Trophoblast cell (in vitro differentiated cells and primary cell): Measurements from ENCODE around the gene QSOX2.

ENCODE experiments used
- DNase-seq, 2 donors: peaks; one replicate each; pipeline ENCODE4 v3.0.0-alpha.2; 2016
- H2AFZ ChIP-seq: 2 replicates; pipeline ENCODE4 v1.6.1; 2013; ENCODE audit warnings: low read length, moderate library complexity, mild to moderate bottlenecking; ENCODE audit not compliant: insufficient read depth, poor library complexity
- H2AK5ac ChIP-seq: 2 replicates; pipeline ENCODE4 v1.6.1; 2013; ENCODE audit warnings: mild to moderate bottlenecking, low read length
- H2BK120ac ChIP-seq: 2 replicates; pipeline ENCODE4 v1.6.1; 2013; ENCODE audit warnings: low read length, mild to moderate bottlenecking, moderate library complexity; ENCODE audit not compliant: insufficient read depth, poor library complexity
- H2BK12ac ChIP-seq: 2 replicates; pipeline ENCODE4 v1.6.1; 2013; ENCODE audit warnings: mild to moderate bottlenecking, low read length, moderate library complexity
- H2BK5ac ChIP-seq: 2 replicates; pipeline ENCODE4 v1.6.1; 2013; ENCODE audit warnings: low read length, low read depth, moderate library complexity, mild to moderate bottlenecking; ENCODE audit not compliant: poor library complexity
- H3K14ac ChIP-seq: 2 replicates; pipeline ENCODE4 v1.6.1; 2013; ENCODE audit warnings: mild to moderate bottlenecking, low read length
- H3K18ac ChIP-seq: 2 replicates; pipeline ENCODE4 v1.6.1; 2013; ENCODE audit warnings: mild to moderate bottlenecking, low read length
- H3K23ac ChIP-seq: 2 replicates; pipeline ENCODE4 v1.6.1; 2013; ENCODE audit warnings: low read length
- H3K27ac ChIP-seq: 2 replicates; pipeline ENCODE4 v1.5.1; 2013; ENCODE audit warnings: low read depth, mild to moderate bottlenecking, inconsistent platforms, low read length, moderate library complexity
- H3K27me3 ChIP-seq: 2 replicates; pipeline ENCODE4 v1.6.1; 2013; ENCODE audit warnings: inconsistent platforms, mild to moderate bottlenecking, low read length, moderate library complexity; ENCODE audit not compliant: insufficient read depth
- H3K36me3 ChIP-seq, 2 experiments: 1 replicate in 1 of 2; 2 replicates in 1 of 2; pipeline ENCODE4 v1.6.1; 2013; ENCODE audit warnings: low read length in 2 of 2, mild to moderate bottlenecking in 2 of 2, moderate library complexity in 1 of 2; ENCODE audit not compliant: insufficient read depth in 2 of 2, control insufficient read depth in 1 of 2
- H3K4ac ChIP-seq: 2 replicates; pipeline ENCODE4 v1.6.1; 2013; ENCODE audit warnings: low read depth, mild to moderate bottlenecking, low read length, moderate library complexity
- H3K4me1 ChIP-seq, 2 experiments: 1 replicate in 1 of 2; 2 replicates in 1 of 2; pipeline ENCODE4 v1.6.1; 2013; ENCODE audit warnings: low read length in 2 of 2, mild to moderate bottlenecking in 2 of 2, moderate library complexity in 1 of 2; ENCODE audit not compliant: insufficient read depth in 2 of 2, control insufficient read depth in 1 of 2
- H3K4me2 ChIP-seq: 2 replicates; pipeline ENCODE4 v1.6.1; 2013; ENCODE audit warnings: inconsistent platforms, mild to moderate bottlenecking, low read length, moderate library complexity
- H3K4me3 ChIP-seq: 2 replicates; pipeline ENCODE4 v1.5.1; 2013; ENCODE audit warnings: mild to moderate bottlenecking, low read depth, low read length, inconsistent platforms
- H3K79me1 ChIP-seq: one replicate; pipeline ENCODE4 v1.6.1; 2013; ENCODE audit warnings: low read length
- H3K79me2 ChIP-seq: 2 replicates; pipeline ENCODE4 v1.6.1; 2013; ENCODE audit warnings: low read length, mild to moderate bottlenecking; ENCODE audit not compliant: control insufficient read depth, insufficient read depth, poor library complexity
- H3K9ac ChIP-seq: 2 replicates; pipeline ENCODE4 v1.6.1; 2013; ENCODE audit warnings: mild to moderate bottlenecking, low read length
- H3K9me3 ChIP-seq: 2 replicates; pipeline ENCODE4 v1.6.1; 2013; ENCODE audit warnings: low read depth, mild to moderate bottlenecking, control low read depth, inconsistent platforms, low read length; ENCODE audit not compliant: insufficient read depth
- H4K12ac ChIP-seq: 2 replicates; pipeline ENCODE4 v1.6.1; 2013; ENCODE audit warnings: low read depth, mild to moderate bottlenecking, low read length, moderate library complexity
- H4K8ac ChIP-seq: 2 replicates; pipeline ENCODE4 v1.6.1; 2013; ENCODE audit warnings: low read depth, mild to moderate bottlenecking, low read length, moderate library complexity
- H4K91ac ChIP-seq: one replicate; pipeline ENCODE4 v1.6.1; 2013; ENCODE audit warnings: low read depth, mild to moderate bottlenecking, low read length, moderate library complexity
- WGBS: extraction: QIAGEN DNeasy Blood & Tissue Kit; methylation state at CpG from one replicate; pipeline ENCODE4 v1.1.7; 2013; ENCODE audit warnings: missing lambda C conversion rate; ENCODE audit not compliant: insufficient read length, insufficient coverage; ENCODE audit errors: extremely low coverage; 5-methylcytosine and 5-hydroxymethylcytosine counted together

QSOX2 gene

GRCh38 chr9:136231478-136232297, 13.9 kb downstream of the QSOX2 start:
- DNase-seq: no peak
- H3K27me3 ChIP-seq: no peaks in the 10 kb centered on the region

GRCh38 chr9:136230773-136231172, 14.8 kb downstream of the QSOX2 start:
- H4K91ac ChIP-seq: no peak overlapping the region
- H2BK120ac ChIP-seq: no peak overlapping the region
- H3K4me3 ChIP-seq: no peak overlapping the region
- no peaks in the 10 kb centered on the region for H3K9me3 ChIP-seq
- H3K14ac ChIP-seq: no peak overlapping the region
- peaks cover 0 to 1% of the 10 kb centered on the region in 2 experiments for H3K4me1 ChIP-seq
- DNase-seq: no peak
- no peak overlapping the region for H3K9ac ChIP-seq
- H3K23ac ChIP-seq: no peak overlapping the region
- peaks cover 0 to 3% of the 10 kb centered on the region in 2 experiments for H3K36me3 ChIP-seq
- H4K8ac ChIP-seq: no peak overlapping the region
- H3K79me2 ChIP-seq: no peaks in the 10 kb centered on the region
- H3K4ac ChIP-seq: no peak overlapping the region
- no peak overlapping the region for H4K12ac ChIP-seq
- H3K4me2 ChIP-seq: no peak overlapping the region
- H2BK12ac ChIP-seq: no peak overlapping the region
- no peaks in the 10 kb centered on the region for H3K27me3 ChIP-seq
- H3K18ac ChIP-seq: no peak overlapping the region
- H2AFZ ChIP-seq: no peak overlapping the region
- WGBS: no CpG with 5 or more reads among the region's 9 CpGs
- H3K27ac ChIP-seq: no peak overlapping the region
- H2BK5ac ChIP-seq: no peak overlapping the region
- H2AK5ac ChIP-seq: no peak overlapping the region
- H3K79me1 ChIP-seq: no peaks in the 10 kb centered on the region

More at GRCh38 chr9:136231478-136232297, 13.9 kb downstream of the QSOX2 start:
- peaks cover 7 to 9% of the 10 kb centered on the region in 2 experiments for H3K36me3 ChIP-seq
- H3K79me2 ChIP-seq: no peaks in the 10 kb centered on the region
- no peak overlapping the region for H4K91ac ChIP-seq
- H3K9ac ChIP-seq: no peak overlapping the region
- H3K9me3 ChIP-seq: no peaks in the 10 kb centered on the region
- H3K23ac ChIP-seq: no peak overlapping the region
- WGBS: no CpG with 5 or more reads among the region's 31 CpGs
- no peak overlapping the region for H2BK5ac ChIP-seq
- H2AK5ac ChIP-seq: no peak overlapping the region
- no peak overlapping the region for H2BK12ac ChIP-seq
- H4K8ac ChIP-seq: no peak overlapping the region
- no peak overlapping the region for H3K27ac ChIP-seq
- no peaks in the 10 kb centered on the region for H3K79me1 ChIP-seq
- H3K14ac ChIP-seq: no peak overlapping the region
- H3K4ac ChIP-seq: no peak overlapping the region
- no peak overlapping the region for H3K4me2 ChIP-seq
- no peak overlapping the region for H3K18ac ChIP-seq
- no peak overlapping the region for H4K12ac ChIP-seq
- no peak overlapping the region for H2BK120ac ChIP-seq
- H3K4me3 ChIP-seq: no peak overlapping the region
- no peak overlapping the region for H2AFZ ChIP-seq
- peaks cover 0 to 1% of the 10 kb centered on the region in 2 experiments for H3K4me1 ChIP-seq

GRCh38 chr9:136230365-136230764, 15.2 kb downstream of the QSOX2 start:
- Histone ChIP-seq H4K8ac (no peak overlapping the region), H3K18ac (no peak overlapping the region), H2BK5ac (no peak overlapping the region), H3K9ac (no peak overlapping the region), H3K4me1 (peaks cover 0 to 1% of the 10 kb centered on the region in 2 experiments), H3K4ac (no peak overlapping the region), H3K27ac (no peak overlapping the region), H2AFZ (no peak overlapping the region), H3K4me2 (no peak overlapping the region), H4K12ac (no peak overlapping the region), H3K79me2 (no peaks in the 10 kb centered on the region), H3K14ac (no peak overlapping the region), H4K91ac (no peak overlapping the region), H2BK12ac (no peak overlapping the region), H2BK120ac (no peak overlapping the region), H3K79me1 (no peaks in the 10 kb centered on the region), H3K36me3 (no peaks in the 10 kb centered on the region), H3K4me3 (no peak overlapping the region), H3K27me3 (no peaks in the 10 kb centered on the region), H3K23ac (no peak overlapping the region), H3K9me3 (no peaks in the 10 kb centered on the region), H2AK5ac (no peak overlapping the region)
- no CpG with 5 or more reads among the region's 10 CpGs for WGBS
- DNase-seq: no peak

- H2BK5ac ChIP-seq: no peak overlapping the region
- H3K27ac ChIP-seq: no peak overlapping the region
- no peak overlapping the region for H2AFZ ChIP-seq
- no peak overlapping the region for H3K23ac ChIP-seq
- no peak for DNase-seq
- H3K9ac ChIP-seq: no peak overlapping the region
- H3K14ac ChIP-seq: no peak overlapping the region
- H3K4ac ChIP-seq: no peak overlapping the region
- H2BK120ac ChIP-seq: no peak overlapping the region
- H3K4me3 ChIP-seq: no peak overlapping the region
- WGBS: no CpG with 5 or more reads among the region's 33 CpGs
- no peak overlapping the region for H4K91ac ChIP-seq
- H4K12ac ChIP-seq: no peak overlapping the region
- no peaks in the 10 kb centered on the region for H3K9me3 ChIP-seq
- H3K4me1 ChIP-seq: peaks cover 0 to 1% of the 10 kb centered on the region in 2 experiments
- no peaks in the 10 kb centered on the region for H3K79me2 ChIP-seq
- H3K79me1 ChIP-seq: no peaks in the 10 kb centered on the region
- no peaks in the 10 kb centered on the region for H3K36me3 ChIP-seq
- no peak overlapping the region for H2AK5ac ChIP-seq
- H3K27me3 ChIP-seq: no peaks in the 10 kb centered on the region
- no peak overlapping the region for H2BK12ac ChIP-seq
- no peak overlapping the region for H4K8ac ChIP-seq
- H3K18ac ChIP-seq: no peak overlapping the region
- no peak overlapping the region for H3K4me2 ChIP-seq
These were observed 16.2 kb downstream of the QSOX2 start for GRCh38 chr9:136229096-136230065.
